HG03439 (cell line): Measurements from ENCODE around the gene CUL3.

Source experiments
- ATAC-seq: cut with Tn5 transposase; IDR thresholded peaks from one replicate; pipeline ENCODE4 v1.9.1; 2021; ENCODE audit warnings: mild to moderate bottlenecking, moderate library complexity; ENCODE audit not compliant: unreplicated experiment

CUL3 gene

DNA sequence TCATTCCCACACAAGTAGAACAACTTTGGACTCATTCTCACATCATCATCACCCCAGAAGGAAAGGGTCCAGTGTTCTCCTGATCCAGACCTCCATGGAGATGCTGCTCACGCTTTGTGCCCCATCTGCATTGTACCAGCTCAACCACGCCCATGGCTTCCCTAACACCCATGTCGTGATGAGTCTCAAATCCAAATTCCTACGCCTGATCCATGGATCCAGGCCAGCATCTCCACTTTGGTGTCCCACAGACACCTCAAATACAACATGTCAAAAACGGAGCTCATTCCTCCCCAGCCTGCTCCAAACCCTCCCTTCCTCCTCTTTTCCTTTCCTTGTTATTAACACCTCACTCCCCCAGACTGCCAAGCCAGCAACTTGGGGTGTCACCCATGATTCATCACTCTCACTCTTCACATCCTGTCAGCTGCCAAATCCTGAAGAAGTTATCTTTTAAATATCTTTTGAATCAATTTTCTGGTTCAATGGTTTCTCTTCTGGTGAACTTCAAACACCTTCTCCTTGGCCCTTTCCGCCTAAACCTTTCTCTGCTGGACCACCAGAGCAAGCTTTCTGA lies 153.1 kb downstream of the CUL3 start:
- no peak for ATAC-seq

- no peak for ATAC-seq
These were observed 155.7 kb downstream of the CUL3 start for GRCh38 chr2:224429441-224429810.

GRCh38 chr2:224428787-224429440 lies 156.2 kb downstream of the CUL3 start:
- no peak for ATAC-seq

- no peak for ATAC-seq
These were observed 157.7 kb downstream of the CUL3 start for GRCh38 chr2:224427471-224427870.

- ATAC-seq = no peak
These were observed 158.5 kb downstream of the CUL3 start for GRCh38 chr2:224426656-224427055.

GRCh38 chr2:224421065-224421464 lies 164.1 kb downstream of the CUL3 start:
- ATAC-seq = no peak
